ENCODE results near the gene EFCC1. TPM values are rescaled to one million over a fixed set of nuclear protein-coding genes. Genes with fewer than 3 reads are reported as not detected.

The EFCC1 gene
- total RNA-seq, 1 donor from 2014 or later, result not detected

- H3K4me3 Mint-ChIP-seq (ENCODE audit: unreplicated experiment), result no peak overlapping the region
- no peaks in the 10 kb centered on the region for H3K4me1 Mint-ChIP-seq (ENCODE audit: low read depth, unreplicated experiment)
- TF ChIP-seq CTCF (IDR thresholded peaks at IDR 0.05; ENCODE audit: partially characterized antibody, unreplicated experiment), result peak; percentile 6
- no peak for DNase-seq
- H3K36me3 Mint-ChIP-seq (ENCODE audit: unreplicated experiment), result peaks cover 12% of the 10 kb centered on the region
- H3K27ac Mint-ChIP-seq (ENCODE audit: unreplicated experiment), result no peak overlapping the region
- H3K27me3 Mint-ChIP-seq (ENCODE audit: unreplicated experiment), result peaks cover 5% of the 10 kb centered on the region
- peaks cover 5% of the 10 kb centered on the region for H3K9me3 Mint-ChIP-seq (ENCODE audit: unreplicated experiment)
Measured at GRCh38 chr3:129051871-129052340, 50.8 kb downstream of the EFCC1 start.

GRCh38 chr3:129052675-129053074 is 51.6 kb downstream of the EFCC1 start:
- H3K36me3 Mint-ChIP-seq (ENCODE audit: unreplicated experiment), result peaks cover 12% of the 10 kb centered on the region
- peaks cover 5% of the 10 kb centered on the region for H3K9me3 Mint-ChIP-seq (ENCODE audit: unreplicated experiment)
- no peak overlapping the region for H3K4me3 Mint-ChIP-seq (ENCODE audit: unreplicated experiment)
- DNase-seq, result no peak
- H3K27ac Mint-ChIP-seq (ENCODE audit: unreplicated experiment), result no peak overlapping the region
- H3K27me3 Mint-ChIP-seq (ENCODE audit: unreplicated experiment), result peaks cover 5% of the 10 kb centered on the region
- no peak for TF ChIP-seq CTCF (IDR thresholded peaks at IDR 0.05; ENCODE audit: partially characterized antibody, unreplicated experiment)
- no peaks in the 10 kb centered on the region for H3K4me1 Mint-ChIP-seq (ENCODE audit: low read depth, unreplicated experiment)

- Mint-ChIP-seq H3K4me1 (ENCODE audit: low read depth, unreplicated experiment) (peaks cover 4% of the 10 kb centered on the region), H3K27me3 (ENCODE audit: unreplicated experiment) (peaks cover 2% of the 10 kb centered on the region), H3K4me3 (ENCODE audit: unreplicated experiment) (no peak overlapping the region), H3K36me3 (ENCODE audit: unreplicated experiment) (no peaks in the 10 kb centered on the region), H3K9me3 (ENCODE audit: unreplicated experiment) (peaks cover 2% of the 10 kb centered on the region), H3K27ac (ENCODE audit: unreplicated experiment) (no peak overlapping the region)
- DNase-seq, result no peak
- TF ChIP-seq CTCF (IDR thresholded peaks at IDR 0.05; ENCODE audit: partially characterized antibody, unreplicated experiment), result no peak
Measured at GRCh38 chr3:129054605-129055104, 53.6 kb downstream of the EFCC1 start.

- TF ChIP-seq CTCF (IDR thresholded peaks at IDR 0.05; ENCODE audit: partially characterized antibody, unreplicated experiment), result no peak
- peaks cover 7% of the 10 kb centered on the region for H3K4me1 Mint-ChIP-seq (ENCODE audit: low read depth, unreplicated experiment)
- no peak overlapping the region for H3K4me3 Mint-ChIP-seq (ENCODE audit: unreplicated experiment)
- no peak overlapping the region for H3K27ac Mint-ChIP-seq (ENCODE audit: unreplicated experiment)
- H3K36me3 Mint-ChIP-seq (ENCODE audit: unreplicated experiment), result no peaks in the 10 kb centered on the region
- DNase-seq, result no peak
- H3K27me3 Mint-ChIP-seq (ENCODE audit: unreplicated experiment), result peaks cover 3% of the 10 kb centered on the region
- H3K9me3 Mint-ChIP-seq (ENCODE audit: unreplicated experiment), result peaks cover 2% of the 10 kb centered on the region
Measured at GRCh38 chr3:129056451-129057173, 55.5 kb downstream of the EFCC1 start.

GRCh38 chr3:129057249-129057648 is 56.1 kb downstream of the EFCC1 start:
- Mint-ChIP-seq H3K4me1 (ENCODE audit: low read depth, unreplicated experiment) (peaks cover 7% of the 10 kb centered on the region), H3K9me3 (ENCODE audit: unreplicated experiment) (peaks cover 2% of the 10 kb centered on the region), H3K27me3 (ENCODE audit: unreplicated experiment) (peaks cover 3% of the 10 kb centered on the region), H3K27ac (ENCODE audit: unreplicated experiment) (no peak overlapping the region), H3K4me3 (ENCODE audit: unreplicated experiment) (no peak overlapping the region), H3K36me3 (ENCODE audit: unreplicated experiment) (no peaks in the 10 kb centered on the region)
- no peak for TF ChIP-seq CTCF (IDR thresholded peaks at IDR 0.05; ENCODE audit: partially characterized antibody, unreplicated experiment)
- DNase-seq, result no peak

Data from glutamatergic neuron (in vitro differentiated cells).